Neuron (in vitro differentiated cells): ENCODE measurements around the gene GEMIN4.
A peak's percentile ranks its signal among the peaks of the same experiment; 100 is the strongest.
"Not testable (repeated sequence)": the region's sequence is repeated elsewhere in the genome, so short reads cannot be mapped to it uniquely, and the experiment has no call there.

Experiments used
- H2AFZ ChIP-seq: one replicate; pipeline ENCODE4 v1.6.1; 2013; ENCODE audit warnings: low read depth, mild to moderate bottlenecking, inconsistent platforms, low read length, moderate library complexity
- H3K27me3 ChIP-seq: one replicate; pipeline ENCODE4 v1.6.1; 2013; ENCODE audit warnings: low read length; ENCODE audit not compliant: insufficient read depth
- H3K36me3 ChIP-seq: one replicate; pipeline ENCODE4 v1.6.1; 2013; ENCODE audit warnings: low read length; ENCODE audit not compliant: insufficient read depth
- H3K4me1 ChIP-seq: one replicate; pipeline ENCODE4 v1.6.1; 2013; ENCODE audit warnings: low read length; ENCODE audit not compliant: insufficient read depth
- H3K4me3 ChIP-seq: 2 replicates; pipeline ENCODE4 v1.5.1; 2013; ENCODE audit warnings: mild to moderate bottlenecking, low read length, moderate library complexity
- H3K9me3 ChIP-seq: one replicate; pipeline ENCODE4 v1.6.1; 2013; ENCODE audit warnings: low read length

The GEMIN4 gene

GRCh38 chr17:789931-790873 is 38.1 kb upstream of the GEMIN4 start:
- peaks cover 38% of the 10 kb centered on the region for H3K36me3 ChIP-seq
- H3K4me1 ChIP-seq, H3K9me3 ChIP-seq, H3K27me3 ChIP-seq, H3K4me3 ChIP-seq, H2AFZ ChIP-seq: not testable (repeated sequence)

DNA sequence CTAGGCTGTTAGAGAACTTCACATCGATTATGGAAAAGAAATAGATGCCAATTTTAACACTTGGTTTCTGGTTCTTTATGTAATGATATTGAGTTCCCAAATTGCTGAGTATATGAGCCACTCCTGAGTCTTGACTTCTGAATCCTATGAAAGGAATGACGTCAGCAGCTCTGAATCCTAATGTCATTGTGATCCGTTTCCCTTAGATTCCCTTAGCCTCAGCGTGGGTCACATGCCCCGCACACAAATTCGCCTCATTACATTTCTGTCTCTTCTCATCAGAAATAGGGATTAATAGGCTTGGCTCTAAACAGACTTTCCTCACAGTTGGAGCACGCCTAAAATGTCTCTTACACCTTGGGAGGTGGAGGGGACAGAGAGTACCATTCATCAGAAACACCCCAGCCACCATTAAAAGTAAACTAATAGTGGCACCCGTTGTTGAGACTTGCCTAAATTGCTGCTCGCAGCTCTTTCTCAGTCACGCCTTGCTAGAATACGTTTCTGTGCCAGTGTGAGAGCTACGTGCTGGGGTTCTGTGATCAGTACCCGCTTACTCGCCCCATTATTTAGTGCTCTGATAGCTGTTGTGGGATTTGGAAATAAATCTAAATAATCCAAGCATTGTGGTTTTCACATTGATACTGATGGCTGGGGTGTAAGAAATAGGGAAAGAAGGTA is 37.2 kb upstream of the GEMIN4 start:
- H3K9me3 ChIP-seq, result no peaks in the 10 kb centered on the region
- no peaks in the 10 kb centered on the region for H3K4me1 ChIP-seq
- H2AFZ ChIP-seq, result no peak overlapping the region
- H3K27me3 ChIP-seq, result no peaks in the 10 kb centered on the region
- H3K4me3 ChIP-seq, result no peak overlapping the region
- peaks cover 44% of the 10 kb centered on the region for H3K36me3 ChIP-seq

- no peak overlapping the region for H2AFZ ChIP-seq
- H3K27me3 ChIP-seq, result no peaks in the 10 kb centered on the region
- no peaks in the 10 kb centered on the region for H3K9me3 ChIP-seq
- H3K36me3 ChIP-seq, result peaks cover 47% of the 10 kb centered on the region
- peaks cover 6% of the 10 kb centered on the region for H3K4me1 ChIP-seq
- no peak overlapping the region for H3K4me3 ChIP-seq
These were observed 36.5 kb upstream of the GEMIN4 start for GRCh38 chr17:788551-788950.

GRCh38 chr17:787641-788221 is 35.7 kb upstream of the GEMIN4 start:
- H3K4me1 ChIP-seq, result peaks cover 13% of the 10 kb centered on the region
- no peaks in the 10 kb centered on the region for H3K27me3 ChIP-seq
- no peak overlapping the region for H3K4me3 ChIP-seq
- H3K9me3 ChIP-seq, result no peaks in the 10 kb centered on the region
- peaks cover 47% of the 10 kb centered on the region for H3K36me3 ChIP-seq
- H2AFZ ChIP-seq, result no peak overlapping the region

DNA sequence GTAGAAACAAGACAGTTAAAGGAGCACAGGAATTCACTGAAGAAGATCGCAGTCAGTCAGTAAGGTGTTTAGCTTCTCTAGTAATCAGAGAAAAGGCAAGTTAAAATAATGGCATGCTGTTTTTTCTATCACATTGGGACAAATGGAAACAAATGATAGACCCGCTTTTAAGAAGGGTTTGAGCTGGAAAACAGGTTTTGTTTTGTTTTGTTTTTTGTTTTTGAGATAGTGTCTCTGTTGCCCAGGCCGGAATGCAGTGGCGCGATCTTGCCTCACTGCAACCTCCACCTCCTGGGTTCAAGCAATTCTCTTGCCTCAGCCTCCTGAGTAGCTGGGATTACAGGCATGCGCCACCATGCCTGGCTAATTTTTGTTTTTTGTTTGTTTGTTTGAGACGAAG is 33.8 kb upstream of the GEMIN4 start:
- H3K4me1 ChIP-seq, result peaks cover 18% of the 10 kb centered on the region
- peaks cover 33% of the 10 kb centered on the region for H3K36me3 ChIP-seq
- not testable (repeated sequence) for H3K9me3 ChIP-seq, H3K4me3 ChIP-seq, H3K27me3 ChIP-seq, H2AFZ ChIP-seq

- no peaks in the 10 kb centered on the region for H3K9me3 ChIP-seq
- peaks cover 18% of the 10 kb centered on the region for H3K4me1 ChIP-seq
- H2AFZ ChIP-seq, result no peak overlapping the region
- H3K36me3 ChIP-seq, result peaks cover 24% of the 10 kb centered on the region
- H3K4me3 ChIP-seq, result no peak overlapping the region
- H3K27me3 ChIP-seq, result no peaks in the 10 kb centered on the region
These were observed 32.1 kb upstream of the GEMIN4 start for GRCh38 chr17:784143-784542.

DNA sequence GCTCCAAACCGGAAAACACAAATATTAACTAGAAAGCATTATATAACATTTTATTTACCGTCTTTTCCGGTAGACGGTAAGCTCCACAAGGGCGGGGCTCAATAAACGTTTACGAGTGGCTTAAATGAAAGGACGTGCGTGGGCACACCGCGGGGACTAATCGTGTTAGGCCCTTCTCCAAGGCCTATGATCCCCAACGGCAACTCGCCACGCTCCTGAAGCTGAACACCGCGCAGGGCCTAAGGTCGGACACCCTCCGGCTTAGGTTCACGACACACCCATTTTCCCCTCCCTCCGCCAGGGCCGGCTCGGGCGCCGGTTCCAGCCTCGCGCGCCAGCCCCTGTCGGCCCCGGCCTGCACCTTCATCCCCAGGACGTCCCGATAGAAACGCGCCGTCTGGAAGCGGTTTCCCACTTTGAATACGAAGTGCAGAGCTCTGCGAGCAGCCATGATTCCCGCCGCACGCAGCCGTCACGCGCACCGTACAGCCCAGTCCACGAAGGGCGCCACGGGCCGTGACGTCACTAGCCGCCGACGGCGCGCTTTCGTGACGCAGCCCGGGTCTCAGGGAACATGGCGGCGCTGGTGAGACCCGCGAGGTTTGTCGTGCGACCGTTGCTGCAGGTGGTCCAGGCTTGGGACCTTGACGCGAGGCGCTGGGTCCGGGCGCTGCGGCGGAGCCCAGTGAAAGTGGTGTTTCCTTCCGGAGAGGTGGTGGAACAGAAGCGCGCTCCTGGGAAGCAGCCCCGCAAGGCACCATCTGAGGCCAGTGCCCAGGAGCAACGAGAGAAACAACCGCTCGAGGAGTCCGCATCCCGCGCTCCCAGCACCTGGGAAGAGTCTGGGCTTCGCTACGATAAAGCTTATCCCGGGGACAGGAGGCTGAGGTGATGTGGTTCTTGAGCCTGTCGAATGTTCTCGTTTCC is 30.0 kb upstream of the GEMIN4 start, which contains the start of the genes GLOD4 and MRM3:
Gene GLOD4 (minus strand): TSS at position 476 of the 927 bp plus-strand sequence. CDS start 25 bp downstream, at position 451.
Gene MRM3 (plus strand): TSS at position 549 of the 927 bp plus-strand sequence. CDS start 26 bp downstream, at position 575.
- Histone ChIP-seq H3K27me3 (no peaks in the 10 kb centered on the region), H2AFZ (peak within 1 kb of the TSS; percentile 15), H3K4me3 (peak within 1 kb of the TSS; percentile 80), H3K4me1 (peaks cover 18% of the 10 kb centered on the region), H3K9me3 (no peaks in the 10 kb centered on the region), H3K36me3 (peaks cover 32% of the 10 kb centered on the region)

DNA sequence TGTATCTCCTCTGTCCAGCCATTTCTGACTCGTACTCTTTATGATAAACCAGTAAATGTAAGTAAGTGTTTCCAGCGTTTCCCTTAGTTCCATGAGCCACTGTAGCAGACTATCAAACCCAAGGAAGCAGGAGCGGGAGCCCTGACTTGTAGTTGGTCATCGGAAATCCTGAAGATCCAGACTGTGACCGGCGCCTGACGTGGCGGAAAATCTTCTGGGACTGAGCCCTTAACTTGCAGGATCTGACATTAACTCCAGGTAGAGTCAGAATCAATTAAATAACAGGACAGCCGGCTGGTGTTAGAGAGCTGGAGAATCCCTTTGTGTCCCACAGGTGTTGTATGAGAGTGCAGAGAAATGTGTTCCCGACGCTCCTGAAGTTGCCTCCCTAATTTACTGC is 26.0 kb upstream of the GEMIN4 start:
- Histone ChIP-seq H3K9me3 (no peaks in the 10 kb centered on the region), H3K4me3 (no peak overlapping the region), H2AFZ (no peak overlapping the region), H3K36me3 (peaks cover 56% of the 10 kb centered on the region), H3K27me3 (no peaks in the 10 kb centered on the region), H3K4me1 (peaks cover 19% of the 10 kb centered on the region)

- H3K4me1 ChIP-seq, result peaks cover 12% of the 10 kb centered on the region
- H2AFZ ChIP-seq, result no peak overlapping the region
- no peak overlapping the region for H3K4me3 ChIP-seq
- H3K36me3 ChIP-seq, result peaks cover 78% of the 10 kb centered on the region
- H3K9me3 ChIP-seq, result no peaks in the 10 kb centered on the region
- no peaks in the 10 kb centered on the region for H3K27me3 ChIP-seq
These were observed 22.2 kb upstream of the GEMIN4 start for GRCh38 chr17:774313-774584.

DNA sequence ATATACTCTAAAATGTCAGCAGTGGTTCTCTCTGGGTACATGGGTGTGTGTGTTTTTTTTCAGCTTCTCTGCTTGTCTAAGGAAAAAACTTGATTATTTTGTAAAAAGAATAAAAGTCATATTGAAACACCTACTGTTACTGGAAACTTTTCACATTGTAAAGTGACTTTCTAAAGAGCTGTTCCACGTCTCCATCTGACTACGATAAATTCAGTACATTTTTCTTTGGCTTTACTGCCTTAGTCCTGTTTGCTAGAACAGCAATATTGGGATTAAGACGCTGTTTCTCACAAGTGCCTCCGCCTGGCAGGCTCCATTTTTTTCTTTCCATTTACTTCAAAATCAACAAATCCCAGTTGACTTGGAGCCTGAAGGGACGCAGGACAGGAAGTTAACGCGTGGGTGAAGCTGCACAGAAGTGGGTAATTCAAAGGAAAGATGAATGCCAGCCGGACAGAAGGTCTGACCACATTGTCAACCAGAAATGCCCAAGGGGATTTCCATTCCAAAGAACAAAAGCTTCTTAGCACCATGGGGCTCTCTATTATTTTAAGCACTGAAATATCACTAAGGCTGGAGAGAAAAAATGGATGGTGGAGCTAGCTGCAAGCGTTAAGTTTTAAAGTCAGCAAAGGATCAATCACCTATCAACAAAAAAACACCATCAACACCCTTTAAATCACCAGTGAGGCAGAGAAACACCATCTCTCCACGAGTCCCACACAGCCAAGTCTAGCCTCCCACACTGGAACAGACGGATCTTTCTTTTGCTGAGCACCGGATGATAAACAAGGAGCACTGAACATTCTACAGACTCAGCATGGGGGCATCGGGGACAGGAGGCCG is 21.6 kb upstream of the GEMIN4 start:
- Histone ChIP-seq H3K27me3 (no peaks in the 10 kb centered on the region), H3K9me3 (no peaks in the 10 kb centered on the region), H3K36me3 (peaks cover 80% of the 10 kb centered on the region), H3K4me1 (peaks cover 12% of the 10 kb centered on the region), H2AFZ (no peak overlapping the region), H3K4me3 (no peak overlapping the region)

GRCh38 chr17:773016-773415 is 21.0 kb upstream of the GEMIN4 start:
- peaks cover 12% of the 10 kb centered on the region for H3K4me1 ChIP-seq
- no peaks in the 10 kb centered on the region for H3K27me3 ChIP-seq
- peaks cover 73% of the 10 kb centered on the region for H3K36me3 ChIP-seq
- H3K4me3 ChIP-seq, result no peak overlapping the region
- no peak overlapping the region for H2AFZ ChIP-seq
- H3K9me3 ChIP-seq, result no peaks in the 10 kb centered on the region

DNA sequence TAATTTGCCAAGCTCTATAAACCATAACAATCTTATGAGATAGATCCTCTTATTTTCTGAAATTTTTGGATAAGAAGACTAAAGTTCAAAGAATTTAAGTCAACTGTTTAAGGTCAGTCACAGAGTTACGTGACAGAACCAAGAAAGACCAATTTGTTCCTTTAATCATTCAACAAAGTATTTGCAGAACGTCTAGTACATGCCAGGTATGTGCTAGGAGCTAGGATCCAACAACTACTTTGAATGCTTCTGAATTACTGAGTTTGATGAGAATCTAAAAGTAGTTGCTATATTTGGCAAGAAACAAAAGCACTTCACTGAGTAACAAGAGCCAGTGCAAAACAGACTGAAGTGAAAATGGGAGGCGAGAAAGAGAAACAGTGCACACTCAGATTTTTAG is 15.0 kb upstream of the GEMIN4 start:
- peaks cover 58% of the 10 kb centered on the region for H3K36me3 ChIP-seq
- no peaks in the 10 kb centered on the region for H3K27me3 ChIP-seq
- no peaks in the 10 kb centered on the region for H3K9me3 ChIP-seq
- H3K4me1 ChIP-seq, result no peaks in the 10 kb centered on the region
- no peak overlapping the region for H2AFZ ChIP-seq
- no peak overlapping the region for H3K4me3 ChIP-seq
